HG02973 (cell line): ENCODE results near the gene SBF2.
"Not testable (repeated sequence)": the region's sequence is repeated elsewhere in the genome, so short reads cannot be mapped to it uniquely, and the experiment has no call there.

Experiments used
- ATAC-seq: cut with Tn5 transposase; IDR thresholded peaks from one replicate; pipeline ENCODE4 v1.9.1; 2021; ENCODE audit warnings: moderate library complexity; ENCODE audit not compliant: unreplicated experiment

Gene SBF2

DNA sequence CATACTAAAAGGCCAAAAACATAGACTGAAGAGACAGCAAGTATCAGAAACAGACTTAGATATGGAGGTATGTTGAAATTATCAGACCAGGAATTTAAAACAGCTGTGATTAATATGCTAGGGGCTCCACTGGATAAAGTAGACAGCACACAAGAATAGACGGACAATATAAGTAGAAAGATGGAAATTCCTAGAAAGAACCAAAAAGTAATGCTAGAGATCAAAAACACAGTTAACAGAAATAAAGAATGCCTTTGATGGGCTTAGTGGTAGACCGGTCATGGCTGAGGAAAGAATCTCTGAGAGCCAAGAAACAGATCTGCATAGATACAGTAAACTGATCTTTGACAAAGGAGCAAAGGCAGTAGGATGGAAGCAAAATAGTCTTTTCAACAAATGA is 380.0 kb downstream of the SBF2 start:
- no peak for ATAC-seq

DNA sequence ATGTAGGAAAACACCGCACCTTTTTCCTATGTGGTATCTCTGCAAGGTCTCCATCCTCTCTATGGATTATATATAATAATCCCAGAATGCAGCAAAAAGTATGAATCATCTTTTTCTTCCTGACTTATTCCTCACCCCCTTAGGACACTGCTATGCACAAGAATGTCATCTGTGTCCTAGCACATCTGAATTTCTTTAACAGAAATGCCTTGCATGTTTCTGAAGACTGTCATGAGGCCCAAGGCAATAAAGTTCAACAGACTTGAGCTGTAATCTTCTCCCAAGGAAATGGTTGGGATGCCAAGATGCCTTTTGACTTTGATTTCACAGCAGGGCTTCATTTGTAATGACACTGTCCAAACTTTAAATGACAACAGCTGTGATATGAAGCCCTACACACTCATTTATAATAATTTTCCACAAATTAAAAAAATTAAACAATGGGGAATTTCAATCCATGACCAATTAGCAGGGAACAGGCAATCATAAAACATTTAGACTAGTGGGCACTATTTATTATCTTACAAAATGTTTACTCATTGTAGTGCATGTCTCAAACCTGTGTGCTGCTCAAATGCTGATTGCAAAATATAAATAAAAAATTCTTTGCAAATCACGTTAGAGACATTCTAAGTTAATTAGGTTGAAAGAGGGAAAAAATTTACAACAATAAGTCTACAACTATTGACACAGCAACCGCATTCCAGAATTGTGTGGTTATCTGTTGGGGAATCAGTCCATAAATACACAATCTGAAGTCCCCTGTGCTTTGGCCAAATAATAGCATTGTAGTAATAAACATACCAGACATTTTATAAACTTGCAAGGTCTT is 387.8 kb downstream of the SBF2 start:
- ATAC-seq = no peak

DNA sequence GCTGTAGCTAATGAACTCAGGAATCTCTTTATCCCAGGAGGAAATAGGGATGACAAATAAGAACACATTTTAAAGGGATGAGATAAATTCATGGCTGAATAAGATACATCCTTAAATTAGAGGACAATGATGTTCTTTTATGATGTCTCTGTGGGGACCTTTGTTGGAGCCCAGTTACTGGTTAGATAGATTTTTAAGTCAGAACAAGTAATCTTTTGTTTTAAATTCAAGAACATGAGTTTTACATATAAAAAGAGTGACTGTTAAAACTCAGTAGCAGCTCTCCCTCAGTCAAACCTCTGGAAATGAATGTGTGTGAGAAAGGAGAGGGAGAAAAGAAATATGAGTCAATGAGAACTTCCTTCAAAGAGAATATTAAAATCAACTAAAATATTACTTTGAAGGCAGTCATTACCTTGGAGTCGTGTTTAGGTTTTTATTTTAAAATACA is 388.5 kb downstream of the SBF2 start:
- ATAC-seq = no peak

- ATAC-seq = no peak
Observed at GRCh38 chr11:9903579-9903978, 390.4 kb downstream of the SBF2 start.

DNA sequence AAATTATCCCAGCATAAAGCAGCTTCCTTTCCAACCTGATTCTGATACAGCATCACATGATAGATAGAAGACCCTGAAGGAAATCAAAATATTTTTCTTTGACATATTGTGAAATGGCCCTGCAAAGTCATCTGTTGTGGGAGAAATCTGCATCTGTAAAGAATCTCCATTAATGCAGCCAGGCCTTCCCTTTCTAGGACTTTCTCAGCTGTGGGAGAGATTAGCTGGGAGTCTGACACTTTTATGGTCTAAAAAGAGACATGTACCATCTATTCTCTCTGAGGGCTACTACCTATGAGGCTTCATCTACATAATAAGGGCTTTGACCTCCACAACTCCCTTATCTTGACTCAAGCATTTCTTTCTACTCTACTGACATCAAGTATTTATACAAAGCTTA is 392.1 kb downstream of the SBF2 start:
- no peak for ATAC-seq

GRCh38 chr11:9900253-9900652 is 393.8 kb downstream of the SBF2 start:
- ATAC-seq = not testable (repeated sequence)

- ATAC-seq = no peak
Observed at GRCh38 chr11:9899676-9900075, 394.3 kb downstream of the SBF2 start.

GRCh38 chr11:9896902-9897301 is 397.1 kb downstream of the SBF2 start:
- ATAC-seq = no peak

GRCh38 chr11:9895006-9895405 is 399.0 kb downstream of the SBF2 start:
- ATAC-seq = no peak

DNA sequence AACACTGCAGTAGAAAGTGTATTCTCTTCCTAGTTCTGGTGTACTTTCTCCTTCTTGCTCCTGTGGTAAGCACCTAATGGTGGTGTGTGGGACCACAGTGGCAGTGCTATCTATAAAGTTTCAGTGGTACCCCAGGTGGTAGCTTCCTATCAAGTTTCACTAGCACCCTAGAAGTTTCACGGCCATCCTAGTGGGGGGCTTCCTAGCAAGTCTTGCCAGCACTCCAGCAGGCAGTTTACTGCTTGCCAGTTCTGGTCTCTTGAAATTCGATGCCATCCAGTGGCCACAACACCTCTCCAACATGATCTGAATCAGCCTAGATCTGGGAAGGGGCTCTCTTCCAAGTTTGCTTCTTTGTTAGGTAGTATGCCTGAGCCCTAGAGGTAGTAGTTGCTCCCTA is 400.5 kb downstream of the SBF2 start:
- ATAC-seq = no peak

- no peak for ATAC-seq
Observed at GRCh38 chr11:9888938-9889337, 405.1 kb downstream of the SBF2 start.

- no peak for ATAC-seq
Observed at GRCh38 chr11:9887472-9887871, 406.5 kb downstream of the SBF2 start.

DNA sequence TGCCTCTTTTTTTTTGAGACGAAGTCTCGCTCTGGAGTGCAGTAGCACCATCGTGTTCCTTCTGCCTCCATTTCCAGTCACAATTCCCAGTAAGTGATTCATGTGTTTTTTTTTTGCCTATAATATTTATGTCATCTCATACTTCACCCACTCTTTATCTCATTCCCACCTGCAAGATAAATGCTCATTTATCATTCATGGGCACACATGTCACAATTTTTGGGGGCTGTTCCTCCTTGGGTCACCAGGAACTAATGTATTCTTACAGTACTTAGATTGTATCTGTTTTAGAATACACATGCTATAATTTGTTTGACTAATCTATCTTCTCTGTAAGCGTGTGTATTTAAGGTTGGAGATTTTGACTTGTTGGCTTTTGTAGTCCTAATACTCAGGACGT is 407.4 kb downstream of the SBF2 start:
- no peak for ATAC-seq

DNA sequence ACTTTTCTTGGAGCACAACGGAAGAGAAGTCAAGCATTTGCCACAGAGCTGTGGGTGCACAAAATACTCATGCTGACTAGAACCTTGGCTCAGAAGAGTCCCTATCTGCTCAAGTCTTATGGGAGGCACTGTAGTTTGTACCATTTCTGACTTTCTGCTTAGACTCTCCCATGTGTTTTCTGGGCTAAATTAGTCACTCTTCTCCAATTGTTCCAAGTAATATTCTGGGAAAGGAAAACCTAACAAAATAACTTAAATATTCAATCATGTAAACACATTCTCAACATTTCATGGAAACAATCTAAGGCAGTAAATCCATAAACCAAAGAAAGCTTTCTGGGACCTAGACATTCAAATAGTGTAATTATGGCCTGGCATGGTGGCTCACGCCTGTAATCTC is 409.4 kb downstream of the SBF2 start:
- no peak for ATAC-seq

DNA sequence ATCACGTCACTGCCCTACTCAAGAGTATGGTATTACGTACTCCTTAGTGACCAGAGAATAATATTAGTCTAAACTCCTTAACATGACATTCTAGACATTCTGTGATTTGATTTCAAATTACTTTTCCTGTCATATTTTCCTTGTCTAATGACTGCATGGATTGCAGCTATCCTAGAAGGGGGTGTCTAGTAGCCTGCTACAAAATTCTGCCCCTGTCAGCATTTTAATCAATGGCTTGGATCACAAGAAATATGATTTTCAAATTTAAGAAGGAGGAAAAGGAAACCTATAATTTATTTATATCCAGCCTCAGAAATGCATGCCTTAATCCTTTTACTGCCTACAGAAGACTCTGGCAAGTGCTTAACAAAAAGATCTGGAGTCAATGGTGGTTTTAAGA is 413.4 kb downstream of the SBF2 start:
- no peak for ATAC-seq

DNA sequence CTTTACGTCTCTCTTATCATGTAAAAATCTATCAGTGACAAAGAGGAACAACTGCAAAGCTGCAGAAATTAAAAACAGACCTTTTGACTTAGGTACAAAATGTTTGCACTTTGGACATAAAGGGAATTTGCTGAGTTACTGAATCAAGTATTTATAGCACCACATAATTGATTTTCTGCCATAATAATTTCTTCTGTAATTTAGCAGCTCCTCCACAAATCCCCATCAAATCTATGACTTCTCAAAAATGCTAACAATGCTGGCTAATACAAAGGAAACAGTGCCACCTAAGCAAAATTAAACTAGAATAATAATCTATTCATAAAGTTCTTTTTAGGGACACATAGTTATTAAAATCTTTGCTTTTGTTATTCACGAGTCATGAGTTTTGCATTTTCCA is 415.1 kb downstream of the SBF2 start:
- ATAC-seq = no peak

DNA sequence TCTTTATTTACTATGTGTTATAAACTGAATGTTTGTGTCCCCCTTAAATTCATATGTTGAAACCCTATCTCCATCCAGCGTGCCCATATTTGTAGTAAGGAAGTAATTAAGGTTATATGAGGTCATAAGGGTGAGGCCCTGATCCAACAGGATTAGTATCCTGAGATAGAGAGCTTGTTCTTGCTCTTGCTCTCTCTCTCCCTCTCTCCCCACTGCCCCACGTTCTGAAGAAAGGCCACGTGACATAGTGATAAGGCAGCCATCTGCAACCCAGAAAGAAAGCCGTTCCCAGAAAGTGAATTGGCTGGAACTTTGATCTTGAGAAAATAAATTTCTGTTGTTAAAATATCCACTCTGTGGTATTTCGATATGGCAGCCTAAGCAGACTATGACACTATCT is 417.7 kb downstream of the SBF2 start:
- no peak for ATAC-seq

DNA sequence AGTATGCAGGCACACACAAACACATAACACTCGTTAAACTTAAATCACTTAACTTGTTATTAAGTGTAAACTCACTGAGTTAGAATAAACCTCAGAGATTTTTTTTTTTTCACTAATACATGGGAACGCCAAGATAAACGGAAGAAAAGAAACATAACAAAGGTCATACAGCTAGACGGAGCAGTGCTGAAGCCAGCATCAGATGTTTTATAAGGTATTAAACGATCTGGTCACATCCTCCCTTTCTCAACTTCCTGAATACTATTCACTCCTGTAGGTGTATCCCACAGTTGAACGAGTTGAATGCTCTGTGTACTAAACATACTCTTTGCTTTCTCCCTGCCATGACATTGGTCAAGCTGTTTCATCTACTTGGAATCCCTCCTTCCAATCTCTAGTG is 418.2 kb downstream of the SBF2 start:
- no peak for ATAC-seq

DNA sequence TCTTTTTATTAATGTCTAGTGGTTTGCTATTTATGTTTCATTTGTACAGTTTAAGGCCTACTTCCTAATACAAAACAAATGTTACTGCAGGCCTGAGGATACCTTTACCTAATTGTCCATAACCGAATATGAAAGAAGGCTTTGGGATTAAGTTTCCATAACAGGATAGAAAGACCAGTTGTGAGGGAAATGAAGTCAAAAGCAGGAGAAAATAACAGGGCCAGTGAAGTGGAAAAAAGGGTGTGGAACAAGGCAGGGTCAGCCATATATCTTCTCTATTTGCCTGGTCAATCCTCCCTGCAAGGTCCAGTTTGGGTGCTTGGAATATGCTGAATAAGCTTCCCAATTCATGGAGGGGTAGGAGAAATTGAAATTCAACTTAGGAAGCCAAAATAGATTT is 418.6 kb downstream of the SBF2 start:
- ATAC-seq = no peak

DNA sequence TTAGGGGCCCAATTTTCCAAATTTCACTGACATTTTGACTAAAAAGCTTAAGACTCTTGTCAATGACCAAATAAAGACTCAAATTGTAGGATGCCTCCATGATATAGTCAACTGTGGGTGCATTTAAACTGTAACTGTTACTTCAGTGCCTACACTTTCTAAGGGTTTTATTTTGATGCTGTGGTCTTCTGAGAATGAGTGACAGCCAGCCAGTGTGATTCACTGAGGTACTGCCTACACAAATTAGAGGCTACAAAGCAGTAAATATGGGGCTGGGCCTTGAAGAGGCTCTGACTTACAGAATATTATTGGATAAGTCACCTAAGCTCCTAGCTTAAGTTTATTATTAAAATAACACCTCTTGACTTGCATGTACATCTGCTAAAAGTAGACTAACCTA is 419.6 kb downstream of the SBF2 start:
- ATAC-seq = no peak

DNA sequence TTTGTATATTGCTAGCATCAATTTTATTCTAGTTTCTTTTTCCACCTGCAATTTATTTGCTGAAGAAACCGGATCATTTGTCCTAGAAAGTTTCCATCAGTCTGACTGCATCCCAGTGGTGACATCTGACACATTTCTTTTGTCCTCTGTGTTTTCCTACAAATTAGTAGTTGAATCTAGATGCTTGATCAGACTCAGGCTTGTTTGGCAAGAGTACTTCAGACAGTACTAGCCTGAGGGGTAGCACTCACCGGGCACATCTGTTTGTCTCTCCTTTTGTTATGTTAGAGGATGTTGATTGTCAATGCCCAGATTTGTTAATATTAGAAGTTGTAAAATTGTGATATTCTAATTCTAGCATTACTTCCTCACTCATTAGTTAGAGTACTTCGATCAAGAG is 425.4 kb downstream of the SBF2 start:
- no peak for ATAC-seq

GRCh38 chr11:9862981-9863380 is 431.0 kb downstream of the SBF2 start:
- ATAC-seq = no peak
